Mammary epithelial cell (primary cell): ENCODE measurements around the gene AIP.

ENCODE experiments used
- CTCF ChIP-seq, 2 donors: IDR thresholded peaks in 1 of 2; conservative IDR thresholded peaks in 1 of 2; 2 replicates each; pipeline ENCODE4 v1.5.1; 2011 to 2012; ENCODE audit warnings: inconsistent platforms in 2 of 2, low read length in 2 of 2, mild to moderate bottlenecking in 2 of 2, control low read depth in 1 of 2, low read depth in 1 of 2; ENCODE audit not compliant: insufficient read depth in 1 of 2; ENCODE audit errors: extremely low read depth in 1 of 2
- EZH2 ChIP-seq: IDR thresholded peaks from 2 replicates; pipeline ENCODE4 v1.6.1; 2012; ENCODE audit warnings: low read length, inconsistent platforms, borderline replicate concordance

- no peak for TF ChIP-seq CTCF (conservative IDR thresholded peaks at IDR 0.05 in 1 of 2, IDR thresholded peaks at IDR 0.05 in 1 of 2; ENCODE audit: extremely low read depth in 1 of 2, insufficient read depth in 1 of 2, low read depth in 1 of 2, low read length in 2 of 2)
- TF ChIP-seq EZH2 = no peak
Observed at GRCh38 chr11:67440229-67441097, 42.4 kb upstream of the AIP start.
